ENCODE data around the gene HEXA.
"Not testable (repeated sequence)": the region's sequence is repeated elsewhere in the genome, so short reads cannot be mapped to it uniquely, and the experiment has no call there.

Gene HEXA

DNA sequence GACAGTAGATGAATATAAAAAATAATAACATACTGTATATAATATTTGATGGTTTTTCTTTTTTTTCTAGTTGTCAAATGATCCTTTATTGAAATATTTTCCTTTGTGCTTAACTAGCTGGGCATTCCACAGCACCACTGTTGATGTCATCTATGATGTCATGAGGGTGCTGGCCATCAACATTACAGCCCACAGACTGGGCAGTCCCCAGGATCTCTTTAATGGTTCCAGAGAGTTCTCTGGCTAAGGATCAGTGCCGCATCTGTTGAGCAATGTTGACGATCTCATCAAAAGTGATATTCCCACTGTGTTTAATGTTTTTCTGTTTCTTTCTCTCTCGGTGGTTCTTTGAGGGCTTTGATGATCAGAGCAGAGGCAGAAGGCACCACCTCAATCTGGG, 3.3 kb upstream of the HEXA start:
- H3K4me3 ChIP-seq, H3K27ac ChIP-seq: not testable (repeated sequence)

DNA sequence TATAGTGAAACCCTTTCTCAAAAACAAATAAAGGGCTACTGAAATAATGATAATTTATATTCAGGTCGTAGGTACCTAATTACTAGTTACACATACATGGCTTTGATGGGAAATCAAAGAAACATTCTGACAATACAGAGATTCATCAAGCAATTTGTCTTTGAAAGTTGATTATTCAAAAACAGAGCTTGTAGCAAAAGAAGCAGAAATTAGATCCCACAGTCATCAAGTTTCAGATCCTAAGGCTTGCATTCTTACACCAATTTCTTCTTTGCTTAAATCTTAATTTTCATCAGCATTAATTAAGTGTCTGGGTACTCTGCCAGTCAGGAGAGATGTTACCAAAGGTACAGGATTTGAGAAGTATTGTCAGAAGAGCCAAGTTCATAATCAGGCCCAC, 1.5 kb upstream of the HEXA start:
- H3K27ac ChIP-seq, result peak overlapping the region in 8 of 21 experiments; percentile 9 to 97 (median 92)

DNA sequence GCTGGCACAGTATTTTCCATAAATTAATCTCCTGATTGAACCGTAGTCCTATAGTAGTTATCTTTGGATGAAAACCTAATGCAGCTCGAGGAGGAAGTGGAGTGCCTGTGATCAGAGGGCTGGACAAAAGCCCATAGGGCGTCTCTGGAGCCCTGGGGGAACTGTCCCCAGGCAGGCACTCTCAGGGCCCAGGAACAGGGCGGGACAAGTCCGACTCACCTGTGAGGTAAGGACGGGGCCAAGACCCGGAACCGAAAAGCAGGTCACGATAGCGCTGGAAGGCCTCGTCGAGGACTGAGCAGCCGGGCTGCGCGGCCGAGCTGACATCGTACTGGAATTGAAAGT, 341 bp downstream of the HEXA start:
- Histone ChIP-seq H3K4me3 (peak overlapping the region; percentile 55 to 87 (median 66)), H3K27ac (peak overlapping the region; percentile 66 to 97 (median 92))

More for the DNA sequence above, 1.5 kb upstream of the HEXA start:
- no peak overlapping the region for H3K4me3 ChIP-seq

GRCh38 chr15:72372361-72372760, 3.5 kb downstream of the HEXA start:
- Histone ChIP-seq H3K27ac (peak overlapping the region in 2 of 21 experiments; percentile 22 to 26), H3K4me3 (no peak overlapping the region)

DNA sequence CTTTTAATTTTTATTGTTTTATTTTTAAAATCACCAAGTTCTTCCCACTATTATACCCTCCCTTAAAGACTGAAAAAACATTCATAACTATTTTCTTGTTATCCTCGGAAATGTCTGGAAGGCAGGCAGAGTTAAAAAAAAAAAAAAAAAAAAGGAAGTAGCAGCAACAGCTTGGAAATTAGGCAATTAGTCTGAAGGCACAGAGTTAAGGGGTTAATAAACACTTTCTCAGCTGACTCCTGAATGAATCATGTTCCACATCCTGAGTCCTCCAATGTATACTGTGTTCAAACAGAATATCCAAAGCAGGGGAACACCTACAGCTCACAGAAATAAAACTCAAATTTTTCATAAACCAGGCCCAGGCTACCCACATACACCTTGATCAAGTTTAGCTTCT, 5.8 kb downstream of the HEXA start:
- Histone ChIP-seq H3K27ac (peak overlapping the region in 3 of 21 experiments; percentile 0 to 78 (median 34)), H3K4me3 (no peak overlapping the region)

- Histone ChIP-seq H3K4me3 (no peak overlapping the region), H3K27ac (peak overlapping the region in 9 of 21 experiments; percentile 3 to 78 (median 25))
Observed at GRCh38 chr15:72368899-72369298, 6.9 kb downstream of the HEXA start.

DNA sequence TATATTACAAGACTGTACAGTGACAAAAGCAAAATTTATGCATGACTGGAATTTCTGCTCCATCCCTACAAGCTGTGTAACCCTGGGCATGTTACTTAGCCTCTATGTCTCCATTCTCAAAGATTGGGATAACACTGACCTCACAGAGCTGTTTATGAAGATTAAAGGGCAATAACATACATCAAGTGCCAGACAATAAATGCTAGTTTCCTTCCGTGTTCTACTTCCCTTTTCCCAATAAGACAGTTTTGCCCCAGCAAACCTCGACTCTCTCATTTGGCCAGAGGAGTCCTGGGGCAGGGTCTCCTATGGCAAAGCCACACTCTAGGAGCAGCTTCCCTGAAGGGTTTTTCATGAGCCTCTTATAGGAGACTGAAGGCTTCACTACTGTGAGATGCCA, 7.5 kb downstream of the HEXA start:
- no peak overlapping the region for H3K4me3 ChIP-seq
- peak overlapping the region in 9 of 21 experiments; percentile 3 to 78 (median 25) for H3K27ac ChIP-seq

DNA sequence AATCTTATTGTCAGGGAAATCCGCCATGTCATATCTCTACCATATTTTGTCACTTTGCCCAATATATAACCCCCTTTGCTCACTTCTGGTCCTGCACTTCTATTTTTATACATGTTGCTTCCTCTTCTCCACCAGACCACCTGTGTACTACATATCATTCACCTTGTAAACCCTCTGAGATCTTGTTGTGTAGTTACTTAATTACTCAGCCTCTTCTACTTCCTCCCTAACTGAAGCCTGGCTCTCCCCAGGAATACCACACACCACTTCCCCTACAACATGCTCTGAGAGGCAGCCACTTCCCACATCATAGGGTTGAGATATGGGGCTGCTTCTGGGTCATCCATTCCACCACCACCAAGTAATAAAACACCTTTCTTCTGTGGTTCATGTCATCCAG, 10.0 kb downstream of the HEXA start:
- H3K27ac ChIP-seq, result no peak overlapping the region
- H3K4me3 ChIP-seq, result no peak overlapping the region

GRCh38 chr15:72361176-72361575, 14.6 kb downstream of the HEXA start:
- Histone ChIP-seq H3K4me3 (no peak overlapping the region), H3K27ac (no peak overlapping the region)

DNA sequence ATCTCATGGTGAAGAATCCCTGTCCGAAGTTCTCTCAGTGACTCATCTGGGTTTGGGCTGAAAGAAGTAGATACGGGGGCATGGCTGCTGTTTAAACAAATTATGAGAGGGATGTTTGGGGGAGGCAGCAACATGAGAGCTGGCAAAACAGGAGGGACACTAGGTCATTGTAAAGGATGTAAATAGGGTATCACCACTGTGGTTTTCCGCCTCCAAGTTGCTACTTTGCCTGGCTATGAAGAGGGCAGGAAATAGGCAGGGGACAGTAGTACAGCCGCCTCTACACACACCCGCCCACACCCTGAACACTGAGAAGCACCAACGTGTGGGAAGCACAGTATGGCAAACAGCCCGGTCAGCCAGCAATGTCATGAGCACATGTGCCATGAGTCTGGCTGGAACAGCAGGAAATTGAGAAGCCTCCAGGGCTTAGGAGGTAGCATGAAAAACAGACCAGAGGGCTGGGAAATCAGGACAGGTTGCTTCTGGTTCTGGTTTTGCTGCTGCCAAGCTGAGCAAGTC, 17.1 kb downstream of the HEXA start:
- Histone ChIP-seq H3K4me3 (no peak overlapping the region), H3K27ac (peak overlapping the region in 12 of 21 experiments; percentile 6 to 72 (median 54))

DNA sequence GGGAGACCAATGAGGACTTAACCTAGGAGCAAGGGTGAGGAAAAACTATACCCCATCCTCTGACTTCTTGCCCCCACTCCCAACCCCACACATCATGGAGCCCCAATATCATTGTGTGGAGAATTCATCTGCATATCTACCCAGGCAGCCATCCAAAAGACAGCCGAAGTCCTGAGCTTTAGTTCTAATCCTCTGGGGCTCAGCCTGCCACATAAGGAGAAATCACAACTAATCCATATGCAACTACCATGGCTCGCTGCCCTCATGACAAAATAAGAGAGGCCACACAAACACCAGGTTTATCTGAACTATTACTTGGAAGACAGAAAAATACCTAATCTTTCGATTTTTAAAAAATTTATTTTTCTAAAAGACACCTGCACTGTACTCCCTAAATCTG, 17.7 kb downstream of the HEXA start:
- peak overlapping the region in 8 of 21 experiments; percentile 6 to 72 (median 40) for H3K27ac ChIP-seq

DNA sequence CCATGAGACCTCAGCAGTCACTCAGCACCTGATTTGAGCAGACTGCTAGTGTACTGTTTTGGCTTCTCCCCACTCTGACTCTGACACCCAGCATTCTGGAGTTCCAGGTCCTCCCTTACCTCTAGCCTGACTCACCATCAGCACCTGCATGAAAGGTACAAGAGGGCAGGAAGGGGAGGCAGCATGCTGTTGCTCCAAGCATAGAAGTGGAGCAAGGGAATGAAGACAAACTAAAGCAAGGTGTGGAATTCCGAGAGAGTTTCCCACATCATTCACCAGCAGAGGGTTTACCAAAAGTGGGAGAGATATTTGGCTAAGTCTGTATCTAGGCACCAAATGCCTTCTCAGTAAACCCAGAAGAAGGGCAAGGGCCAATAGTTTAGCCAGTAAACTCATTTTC, 21.3 kb downstream of the HEXA start:
- Histone ChIP-seq H3K4me3 (no peak overlapping the region), H3K27ac (no peak overlapping the region)

More for the DNA sequence above, 17.7 kb downstream of the HEXA start:
- H3K4me3 ChIP-seq, result no peak overlapping the region

GRCh38 chr15:72353266-72353665, 22.5 kb downstream of the HEXA start:
- no peak overlapping the region for H3K27ac ChIP-seq
- H3K4me3 ChIP-seq, result no peak overlapping the region

GRCh38 chr15:72345806-72346205, 30.0 kb downstream of the HEXA start:
- Histone ChIP-seq H3K27ac (no peak overlapping the region), H3K4me3 (no peak overlapping the region)

DNA sequence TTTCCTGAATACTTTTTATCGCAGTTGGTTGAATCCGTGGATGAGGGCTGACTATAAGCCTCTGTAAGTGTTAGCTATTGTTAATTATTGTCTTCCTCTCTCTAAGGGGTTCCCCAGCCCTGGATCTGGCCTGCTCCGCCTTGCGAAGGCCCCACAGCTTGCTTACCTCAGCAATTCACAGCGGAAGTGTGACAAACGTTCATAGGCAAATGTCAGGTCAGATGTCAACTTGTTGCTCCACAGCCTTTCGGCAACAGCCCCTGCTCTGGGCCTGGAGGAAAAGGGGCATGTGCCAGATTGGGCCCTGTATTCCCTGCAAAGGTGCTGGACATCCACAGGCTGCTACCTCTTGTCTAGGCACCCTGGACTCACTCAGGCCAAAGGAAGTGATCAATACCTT, 30.5 kb downstream of the HEXA start:
- H3K4me3 ChIP-seq, result no peak overlapping the region
- H3K27ac ChIP-seq, result no peak overlapping the region

- Histone ChIP-seq H3K27ac (no peak overlapping the region), H3K4me3 (no peak overlapping the region)
Observed at GRCh38 chr15:72344602-72345001, 31.2 kb downstream of the HEXA start.

GRCh38 chr15:72342385-72342784, 33.4 kb downstream of the HEXA start:
- Histone ChIP-seq H3K27ac (no peak overlapping the region), H3K4me3 (no peak overlapping the region)

- Histone ChIP-seq H3K27ac (no peak overlapping the region), H3K4me3 (no peak overlapping the region)
Observed at GRCh38 chr15:72341361-72341760, 34.5 kb downstream of the HEXA start.

DNA sequence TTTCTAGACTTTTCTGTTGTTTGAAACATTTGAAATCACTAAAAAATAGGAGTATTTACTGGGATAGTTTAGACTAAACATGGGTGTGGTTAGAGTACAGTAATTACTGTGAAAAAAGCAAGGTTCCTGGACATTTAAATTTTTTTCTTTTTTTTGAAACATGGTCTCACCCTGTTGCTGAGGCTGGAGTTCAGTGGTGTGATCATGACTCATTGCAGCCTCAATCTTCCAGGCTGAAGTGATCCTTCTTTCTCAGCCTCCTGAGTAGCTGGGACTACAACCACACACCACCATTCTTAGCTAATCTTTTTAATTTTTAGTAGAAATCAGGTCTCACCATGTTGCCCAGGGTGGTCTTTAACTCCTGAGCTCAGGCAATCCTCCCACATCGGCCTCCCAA, 35.4 kb downstream of the HEXA start:
- peak overlapping the region in 1 of 21 experiments; percentile 22 for H3K27ac ChIP-seq

DNA sequence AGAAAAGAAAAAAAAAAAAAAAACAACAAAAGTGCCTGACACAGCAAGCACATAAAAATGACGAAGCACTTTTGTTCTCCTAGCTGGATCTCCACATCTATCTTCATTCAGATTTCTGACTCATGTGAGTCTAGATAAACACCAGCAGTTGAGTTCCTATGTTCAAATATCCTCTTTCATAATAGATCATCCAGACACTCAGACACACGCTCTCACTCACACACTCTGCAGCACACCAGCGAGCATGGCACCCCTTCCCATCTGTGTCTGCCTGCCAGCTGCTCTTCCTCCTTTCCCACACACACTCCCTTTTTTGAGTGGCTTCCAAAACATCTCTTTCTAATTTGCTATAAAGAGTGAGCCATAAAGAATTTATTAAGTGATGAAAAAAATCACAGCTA, 36.0 kb downstream of the HEXA start:
- Histone ChIP-seq H3K27ac (peak overlapping the region in 1 of 21 experiments; percentile 22), H3K4me3 (no peak overlapping the region)

More for the DNA sequence above, 35.4 kb downstream of the HEXA start:
- H3K4me3 ChIP-seq, result no peak overlapping the region

- no peak overlapping the region for H3K4me3 ChIP-seq
- H3K27ac ChIP-seq, result peak overlapping the region in 1 of 21 experiments; percentile 12
Observed at GRCh38 chr15:72338617-72339321, 37.0 kb downstream of the HEXA start.

GRCh38 chr15:72338148-72338547, 37.7 kb downstream of the HEXA start:
- Histone ChIP-seq H3K4me3 (no peak overlapping the region), H3K27ac (no peak overlapping the region)

Measured in skin epidermis (tissue), 12 donors.